ENCODE data around the gene ORC6. TPM values are rescaled to one million over a fixed set of nuclear protein-coding genes. Genes with fewer than 3 reads are reported as not detected.
A peak's percentile ranks its signal among the peaks of the same experiment; 100 is the strongest.

Gene ORC6
- total and polyA plus RNA-seq, 9 of the 15 experiments (the other 6 are each of a cell fraction or from before 2014, with no cell fraction given): 18.7 to 71.4 (median 47.0) TPM

DNA sequence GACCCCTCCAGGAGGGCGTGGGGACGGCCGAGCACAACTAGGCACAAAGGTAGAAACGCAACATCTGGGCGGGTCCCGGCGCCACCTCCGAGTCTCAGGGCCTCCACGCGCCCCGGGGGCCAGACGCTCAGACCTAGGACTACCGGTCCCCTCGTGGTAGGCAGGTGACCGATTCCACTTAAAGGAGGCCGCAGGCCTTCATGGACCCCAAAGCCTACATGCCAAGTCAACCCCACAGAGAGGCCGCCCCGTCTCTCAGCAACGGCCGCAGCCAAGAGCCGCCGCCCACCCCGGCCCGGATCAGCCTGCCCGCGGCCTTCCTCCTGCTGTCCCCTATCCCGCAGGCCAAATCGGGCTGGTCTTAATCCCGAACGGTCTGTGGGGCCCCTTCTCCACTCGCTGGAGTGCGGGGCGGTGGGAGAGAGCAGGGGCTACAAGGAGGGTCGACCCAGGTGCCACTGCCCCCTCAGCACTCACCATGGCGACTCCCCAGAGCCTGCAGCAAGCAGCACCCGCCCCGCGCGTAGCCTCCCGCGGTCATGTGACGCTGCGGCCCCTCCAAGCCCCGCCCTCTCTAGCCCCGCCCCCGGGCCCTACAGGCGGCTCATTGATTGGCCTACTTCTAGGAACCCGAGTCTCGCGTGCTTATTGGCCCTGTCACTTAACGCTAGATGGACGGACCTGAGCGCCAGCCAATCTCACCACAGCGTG is 650 bp upstream of the ORC6 start, which contains the start of gene VPS35 (continued):
- TF ChIP-seq, protein P1, sequence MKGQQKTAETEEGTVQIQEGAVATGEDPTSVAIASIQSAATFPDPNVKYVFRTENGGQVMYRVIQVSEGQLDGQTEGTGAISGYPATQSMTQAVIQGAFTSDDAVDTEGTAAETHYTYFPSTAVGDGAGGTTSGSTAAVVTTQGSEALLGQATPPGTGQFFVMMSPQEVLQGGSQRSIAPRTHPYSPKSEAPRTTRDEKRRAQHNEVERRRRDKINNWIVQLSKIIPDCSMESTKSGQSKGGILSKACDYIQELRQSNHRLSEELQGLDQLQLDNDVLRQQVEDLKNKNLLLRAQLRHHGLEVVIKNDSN (CRISPR knock-in tag; IDR thresholded peaks at IDR 0.05): peak; percentile 95
- no peak for TF ChIP-seq PHTF2 (CRISPR knock-in tag; IDR thresholded peaks at IDR 0.05)
- 0 out of 2 replicates have a peak, but pooled peaks have one; percentile 27 for TF ChIP-seq CREM (IDR thresholded peaks at IDR 0.05; ENCODE audit: low read depth)
- peak; percentile 14; the same call in 1 of the 2 replicates for TF ChIP-seq DEAF1 (CRISPR knock-in tag; IDR thresholded peaks at IDR 0.05)
- TF ChIP-seq, protein P2, sequence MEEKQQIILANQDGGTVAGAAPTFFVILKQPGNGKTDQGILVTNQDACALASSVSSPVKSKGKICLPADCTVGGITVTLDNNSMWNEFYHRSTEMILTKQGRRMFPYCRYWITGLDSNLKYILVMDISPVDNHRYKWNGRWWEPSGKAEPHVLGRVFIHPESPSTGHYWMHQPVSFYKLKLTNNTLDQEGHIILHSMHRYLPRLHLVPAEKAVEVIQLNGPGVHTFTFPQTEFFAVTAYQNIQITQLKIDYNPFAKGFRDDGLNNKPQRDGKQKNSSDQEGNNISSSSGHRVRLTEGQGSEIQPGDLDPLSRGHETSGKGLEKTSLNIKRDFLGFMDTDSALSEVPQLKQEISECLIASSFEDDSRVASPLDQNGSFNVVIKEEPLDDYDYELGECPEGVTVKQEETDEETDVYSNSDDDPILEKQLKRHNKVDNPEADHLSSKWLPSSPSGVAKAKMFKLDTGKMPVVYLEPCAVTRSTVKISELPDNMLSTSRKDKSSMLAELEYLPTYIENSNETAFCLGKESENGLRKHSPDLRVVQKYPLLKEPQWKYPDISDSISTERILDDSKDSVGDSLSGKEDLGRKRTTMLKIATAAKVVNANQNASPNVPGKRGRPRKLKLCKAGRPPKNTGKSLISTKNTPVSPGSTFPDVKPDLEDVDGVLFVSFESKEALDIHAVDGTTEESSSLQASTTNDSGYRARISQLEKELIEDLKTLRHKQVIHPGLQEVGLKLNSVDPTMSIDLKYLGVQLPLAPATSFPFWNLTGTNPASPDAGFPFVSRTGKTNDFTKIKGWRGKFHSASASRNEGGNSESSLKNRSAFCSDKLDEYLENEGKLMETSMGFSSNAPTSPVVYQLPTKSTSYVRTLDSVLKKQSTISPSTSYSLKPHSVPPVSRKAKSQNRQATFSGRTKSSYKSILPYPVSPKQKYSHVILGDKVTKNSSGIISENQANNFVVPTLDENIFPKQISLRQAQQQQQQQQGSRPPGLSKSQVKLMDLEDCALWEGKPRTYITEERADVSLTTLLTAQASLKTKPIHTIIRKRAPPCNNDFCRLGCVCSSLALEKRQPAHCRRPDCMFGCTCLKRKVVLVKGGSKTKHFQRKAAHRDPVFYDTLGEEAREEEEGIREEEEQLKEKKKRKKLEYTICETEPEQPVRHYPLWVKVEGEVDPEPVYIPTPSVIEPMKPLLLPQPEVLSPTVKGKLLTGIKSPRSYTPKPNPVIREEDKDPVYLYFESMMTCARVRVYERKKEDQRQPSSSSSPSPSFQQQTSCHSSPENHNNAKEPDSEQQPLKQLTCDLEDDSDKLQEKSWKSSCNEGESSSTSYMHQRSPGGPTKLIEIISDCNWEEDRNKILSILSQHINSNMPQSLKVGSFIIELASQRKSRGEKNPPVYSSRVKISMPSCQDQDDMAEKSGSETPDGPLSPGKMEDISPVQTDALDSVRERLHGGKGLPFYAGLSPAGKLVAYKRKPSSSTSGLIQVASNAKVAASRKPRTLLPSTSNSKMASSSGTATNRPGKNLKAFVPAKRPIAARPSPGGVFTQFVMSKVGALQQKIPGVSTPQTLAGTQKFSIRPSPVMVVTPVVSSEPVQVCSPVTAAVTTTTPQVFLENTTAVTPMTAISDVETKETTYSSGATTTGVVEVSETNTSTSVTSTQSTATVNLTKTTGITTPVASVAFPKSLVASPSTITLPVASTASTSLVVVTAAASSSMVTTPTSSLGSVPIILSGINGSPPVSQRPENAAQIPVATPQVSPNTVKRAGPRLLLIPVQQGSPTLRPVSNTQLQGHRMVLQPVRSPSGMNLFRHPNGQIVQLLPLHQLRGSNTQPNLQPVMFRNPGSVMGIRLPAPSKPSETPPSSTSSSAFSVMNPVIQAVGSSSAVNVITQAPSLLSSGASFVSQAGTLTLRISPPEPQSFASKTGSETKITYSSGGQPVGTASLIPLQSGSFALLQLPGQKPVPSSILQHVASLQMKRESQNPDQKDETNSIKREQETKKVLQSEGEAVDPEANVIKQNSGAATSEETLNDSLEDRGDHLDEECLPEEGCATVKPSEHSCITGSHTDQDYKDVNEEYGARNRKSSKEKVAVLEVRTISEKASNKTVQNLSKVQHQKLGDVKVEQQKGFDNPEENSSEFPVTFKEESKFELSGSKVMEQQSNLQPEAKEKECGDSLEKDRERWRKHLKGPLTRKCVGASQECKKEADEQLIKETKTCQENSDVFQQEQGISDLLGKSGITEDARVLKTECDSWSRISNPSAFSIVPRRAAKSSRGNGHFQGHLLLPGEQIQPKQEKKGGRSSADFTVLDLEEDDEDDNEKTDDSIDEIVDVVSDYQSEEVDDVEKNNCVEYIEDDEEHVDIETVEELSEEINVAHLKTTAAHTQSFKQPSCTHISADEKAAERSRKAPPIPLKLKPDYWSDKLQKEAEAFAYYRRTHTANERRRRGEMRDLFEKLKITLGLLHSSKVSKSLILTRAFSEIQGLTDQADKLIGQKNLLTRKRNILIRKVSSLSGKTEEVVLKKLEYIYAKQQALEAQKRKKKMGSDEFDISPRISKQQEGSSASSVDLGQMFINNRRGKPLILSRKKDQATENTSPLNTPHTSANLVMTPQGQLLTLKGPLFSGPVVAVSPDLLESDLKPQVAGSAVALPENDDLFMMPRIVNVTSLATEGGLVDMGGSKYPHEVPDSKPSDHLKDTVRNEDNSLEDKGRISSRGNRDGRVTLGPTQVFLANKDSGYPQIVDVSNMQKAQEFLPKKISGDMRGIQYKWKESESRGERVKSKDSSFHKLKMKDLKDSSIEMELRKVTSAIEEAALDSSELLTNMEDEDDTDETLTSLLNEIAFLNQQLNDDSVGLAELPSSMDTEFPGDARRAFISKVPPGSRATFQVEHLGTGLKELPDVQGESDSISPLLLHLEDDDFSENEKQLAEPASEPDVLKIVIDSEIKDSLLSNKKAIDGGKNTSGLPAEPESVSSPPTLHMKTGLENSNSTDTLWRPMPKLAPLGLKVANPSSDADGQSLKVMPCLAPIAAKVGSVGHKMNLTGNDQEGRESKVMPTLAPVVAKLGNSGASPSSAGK (IDR thresholded peaks at IDR 0.05): 0 out of 2 replicates have a peak, but pooled peaks have one; percentile 16
- TF ChIP-seq ZBTB17 (CRISPR knock-in tag; IDR thresholded peaks at IDR 0.05): 0 out of 2 replicates have a peak, but pooled peaks have one; percentile 30
- TF ChIP-seq C11orf30 (IDR thresholded peaks at IDR 0.05; ENCODE audit: low read depth): peak; percentile 65
- peak; percentile 78 for TF ChIP-seq VEZF1 (CRISPR knock-in tag; IDR thresholded peaks at IDR 0.05)
- no peak for TF ChIP-seq WHSC1 (IDR thresholded peaks at IDR 0.05; ENCODE audit: low read length)
- no peak for TF ChIP-seq GABPB2 (CRISPR knock-in tag; conservative IDR thresholded peaks at IDR 0.05)
